NCI-H2029 treated with DMSO at 0.1 percent for 48 hours (cell line): ENCODE results near the gene MBP.

Experiments
- DNase-seq: peaks from one replicate; lab custom pipeline; 2025; lab: John Stamatoyannopoulos, UW

Gene MBP

DNA sequence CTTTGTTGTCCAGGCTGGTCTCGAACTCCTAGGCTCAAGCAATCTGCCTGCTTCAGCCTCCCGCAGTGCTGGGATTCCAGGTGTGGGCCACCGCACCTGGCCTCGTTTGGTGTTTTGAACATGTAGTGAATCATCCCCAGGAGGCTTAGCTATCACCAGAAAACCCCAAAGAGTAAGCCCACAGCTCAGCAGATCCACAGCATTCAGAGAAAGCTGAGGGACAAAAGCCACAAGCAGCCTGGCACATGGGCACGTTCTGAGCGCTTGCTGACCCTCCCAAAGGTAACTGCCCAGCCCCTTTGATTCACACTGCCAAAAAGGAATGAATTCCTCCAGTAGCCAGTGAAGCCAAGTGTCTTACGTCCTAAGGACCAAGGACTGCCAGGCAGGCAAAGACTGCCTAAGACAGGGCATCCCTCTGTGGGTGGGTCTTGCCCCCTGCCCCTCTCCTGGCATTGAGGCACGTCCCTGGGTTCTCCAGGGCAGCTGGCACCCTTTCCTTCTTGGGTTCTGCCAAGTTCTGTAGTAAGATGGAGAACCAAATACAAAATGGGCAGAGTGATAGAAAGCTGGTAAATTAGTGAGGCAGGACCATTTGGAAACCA lies 31.7 kb downstream of the MBP start:
- DNase-seq: no peak

DNA sequence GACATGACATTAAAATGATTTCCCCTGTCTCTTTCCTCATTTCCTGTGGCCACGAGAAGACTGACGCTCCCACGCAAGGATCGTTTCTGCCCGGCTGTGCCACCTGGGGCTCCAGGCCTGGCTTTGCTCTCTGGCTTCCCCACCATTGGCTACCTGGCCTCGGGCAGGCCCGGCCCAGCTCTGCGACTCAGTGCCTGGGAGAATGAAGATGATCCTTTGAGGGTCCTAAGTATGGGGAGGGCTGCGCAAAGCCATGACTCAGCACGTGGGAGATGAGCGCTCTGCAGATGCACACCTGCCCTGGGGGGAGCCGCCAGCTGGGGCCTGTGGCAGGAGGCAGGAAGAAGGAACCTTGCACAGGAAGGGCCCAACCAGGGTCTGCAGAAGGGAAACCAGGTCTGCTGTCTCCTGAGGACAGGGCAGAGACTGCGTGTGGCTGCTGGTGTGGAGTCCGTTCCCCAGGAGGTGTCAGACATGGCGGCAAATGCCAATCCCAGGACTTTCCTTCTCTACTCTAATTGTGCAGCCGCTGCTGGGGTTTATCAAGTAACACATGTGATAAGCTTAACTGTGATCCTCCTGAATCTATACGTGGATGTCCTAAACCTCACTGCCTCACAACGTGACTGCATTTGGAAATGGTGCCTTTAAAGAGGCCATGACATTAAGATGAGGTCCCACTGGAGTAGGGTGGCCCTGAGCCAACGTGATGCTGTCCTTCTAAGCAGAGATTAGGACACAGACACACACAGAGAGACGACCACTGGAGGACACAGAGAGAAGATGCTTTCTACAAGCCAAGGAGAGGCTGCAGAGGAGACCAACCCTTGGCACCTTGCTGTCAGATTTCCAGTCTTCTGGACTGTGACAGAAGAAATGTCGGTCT lies 32.9 kb downstream of the MBP start:
- no peak for DNase-seq

DNA sequence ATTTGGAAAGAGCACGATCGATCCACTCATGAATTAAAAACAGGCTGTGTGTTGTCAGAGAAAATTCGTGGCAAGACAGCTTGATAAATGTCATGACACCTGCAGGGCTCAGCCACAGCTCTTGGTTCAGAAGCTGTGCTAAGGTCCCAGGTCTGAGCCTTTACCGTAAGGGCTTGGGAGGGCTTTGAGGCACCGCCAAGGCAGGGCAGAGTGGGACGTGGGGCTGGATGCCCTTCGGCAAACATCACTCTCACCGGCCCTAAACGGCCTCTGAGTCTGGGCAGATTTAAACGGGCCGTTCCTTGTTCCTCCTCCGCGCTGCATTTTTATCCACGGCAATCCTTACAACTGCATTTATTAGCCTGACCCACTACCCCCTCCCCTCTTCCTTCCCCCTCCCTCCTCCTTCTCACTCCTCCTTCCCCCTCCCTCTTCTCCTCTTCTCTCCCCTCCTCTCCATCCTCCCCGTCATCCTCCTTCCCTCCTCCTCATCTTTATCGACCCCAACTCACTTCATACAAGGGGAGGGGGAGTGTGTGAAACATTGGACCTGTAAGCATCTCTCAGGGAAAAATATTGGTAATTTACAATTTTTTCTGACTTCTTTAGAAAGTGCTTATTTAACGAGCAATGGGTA lies 33.9 kb downstream of the MBP start:
- no peak for DNase-seq

DNA sequence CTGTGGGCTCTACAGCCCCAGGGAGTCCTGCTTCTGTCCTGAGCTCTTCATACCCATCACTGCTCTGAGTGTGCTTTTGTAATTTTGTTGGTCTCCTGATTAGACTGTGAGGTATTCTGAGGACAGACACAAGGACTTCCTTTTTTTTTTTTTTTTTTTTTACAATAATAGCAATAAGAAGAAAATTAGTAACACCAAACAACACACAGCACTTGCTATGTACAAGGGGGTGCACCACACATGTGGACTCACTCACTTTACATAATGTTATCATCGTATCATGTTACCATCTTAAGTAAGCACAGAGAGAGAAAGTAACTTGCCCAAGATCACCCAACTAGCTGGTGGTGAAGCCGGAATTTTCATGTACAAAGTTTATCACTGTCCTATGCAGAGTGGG lies 34.6 kb downstream of the MBP start:
- DNase-seq: no peak

DNA sequence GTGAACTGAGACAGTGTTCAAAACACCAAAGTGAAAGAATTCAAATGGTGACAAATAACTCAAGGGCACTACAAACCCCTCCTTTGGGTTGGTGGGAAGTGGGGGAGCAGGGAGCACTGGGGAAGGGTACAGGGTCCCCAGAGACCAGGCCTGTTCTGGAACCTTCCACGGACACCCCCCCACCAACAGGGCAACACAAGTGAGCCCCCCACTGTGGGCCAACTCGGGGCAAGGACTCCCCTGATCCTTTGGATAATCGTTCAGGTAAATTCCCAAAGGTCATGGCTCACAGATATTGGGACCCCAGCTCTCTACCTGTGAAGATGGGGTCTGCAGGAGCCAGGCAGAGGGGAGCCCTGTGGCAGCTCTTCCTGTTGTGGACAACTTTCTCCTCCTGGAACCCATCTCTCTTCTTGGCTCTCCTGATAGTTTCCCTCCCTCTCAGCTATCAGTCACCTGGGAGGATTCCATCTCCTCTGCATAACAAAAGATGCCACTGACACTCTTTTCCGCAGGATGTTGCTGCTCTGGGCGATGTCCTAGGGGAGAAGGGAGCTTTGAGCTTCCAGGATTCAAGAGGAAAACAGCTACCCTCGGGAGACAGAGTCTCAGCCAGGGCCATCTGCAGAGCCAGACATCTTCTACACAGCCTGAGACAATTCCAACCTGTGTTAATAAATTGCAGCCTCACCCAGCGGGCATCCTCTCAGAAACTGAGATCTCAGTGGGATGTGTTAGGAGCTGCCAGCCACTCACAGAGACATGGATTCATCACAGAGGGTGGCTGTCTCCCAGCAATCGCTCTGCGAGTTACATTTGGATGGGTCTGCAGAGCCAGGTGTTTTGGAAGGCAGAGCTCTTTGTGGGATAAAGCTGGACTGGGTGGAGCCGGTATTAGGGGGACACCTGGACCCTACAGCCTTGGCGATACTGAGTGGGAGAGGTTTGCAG lies 35.4 kb downstream of the MBP start:
- DNase-seq: no peak

DNA sequence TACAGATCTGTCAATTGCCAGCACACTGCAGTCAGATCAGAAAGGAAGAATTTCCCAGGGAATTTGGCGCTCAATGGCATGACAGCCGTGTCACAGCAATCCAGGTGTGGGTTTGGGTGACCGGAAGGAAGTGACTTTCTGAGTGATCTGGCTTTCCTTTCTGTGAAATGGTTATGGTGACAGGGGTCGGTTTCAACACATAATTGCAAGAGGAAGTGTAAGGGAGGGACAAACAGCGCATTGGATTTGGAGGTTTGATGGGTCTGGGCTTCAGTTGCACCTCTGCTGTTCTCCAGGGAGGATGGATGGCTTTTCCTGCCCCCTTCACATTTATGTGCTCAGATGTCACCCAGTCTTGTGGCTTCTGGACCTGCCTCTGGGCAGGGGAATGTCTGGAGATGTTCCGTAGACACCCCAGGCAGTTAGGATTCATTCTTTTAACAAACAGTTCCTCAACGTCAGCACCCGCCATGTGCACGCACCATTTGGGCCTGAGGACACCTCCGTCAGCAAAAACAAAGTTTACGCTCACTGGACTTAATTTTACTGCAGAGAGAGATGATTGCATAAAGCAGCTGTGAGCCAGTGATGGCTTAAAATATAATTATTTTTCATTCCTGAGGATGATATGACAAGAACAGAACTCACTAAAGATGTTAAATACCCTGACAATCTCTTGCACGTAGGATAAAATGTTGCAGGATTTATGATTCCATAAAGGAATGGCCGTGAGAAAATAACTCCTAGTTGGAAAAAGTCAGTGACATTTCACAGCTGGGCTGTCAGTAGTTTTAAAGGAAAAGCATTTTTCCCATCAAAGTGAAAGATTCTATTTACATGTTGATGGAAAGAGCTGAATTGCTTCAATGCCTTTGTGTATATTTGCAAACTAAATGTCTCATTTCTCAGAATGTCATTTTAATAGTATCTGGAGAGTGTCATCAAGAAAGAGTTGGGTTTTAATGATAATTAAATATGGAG lies 36.9 kb downstream of the MBP start:
- DNase-seq: no peak

DNA sequence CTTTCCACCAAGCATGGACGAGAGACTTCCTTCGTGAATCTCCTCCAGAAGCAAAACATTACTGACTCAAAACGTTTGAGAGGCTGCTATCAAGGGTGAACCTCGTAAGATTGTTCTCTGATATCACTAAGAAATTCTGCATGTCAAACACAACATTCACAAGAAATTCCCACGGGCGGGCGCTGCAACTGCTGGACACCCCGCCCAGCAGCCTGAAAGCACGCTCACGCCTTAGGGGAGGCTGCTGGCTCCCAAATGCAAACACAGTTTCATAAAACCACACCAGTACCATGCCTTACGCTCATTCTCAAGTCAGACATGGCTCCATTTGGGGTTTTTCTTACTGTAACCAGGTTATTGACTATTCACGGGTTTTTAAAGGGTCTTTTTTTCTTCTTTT lies 39.0 kb downstream of the MBP start:
- DNase-seq: no peak

DNA sequence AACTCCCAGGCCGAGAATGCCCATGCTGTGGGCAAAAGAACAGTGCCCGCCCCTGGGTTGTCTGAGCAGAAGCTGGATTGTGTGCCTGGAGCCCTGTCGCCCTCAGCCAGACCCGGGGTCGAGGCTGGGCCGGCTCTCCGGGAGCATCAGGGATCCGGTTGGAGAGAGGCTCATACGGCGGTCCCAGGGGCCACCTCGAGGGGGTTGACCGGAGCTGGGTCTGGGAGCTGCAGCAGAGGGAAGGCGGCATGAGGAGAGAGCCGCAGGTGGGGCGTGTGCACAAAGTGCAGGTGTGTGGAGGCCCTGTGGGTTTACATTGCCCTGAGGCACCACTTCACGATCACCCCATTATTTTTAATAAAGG lies 39.5 kb downstream of the MBP start:
- no peak for DNase-seq

DNA sequence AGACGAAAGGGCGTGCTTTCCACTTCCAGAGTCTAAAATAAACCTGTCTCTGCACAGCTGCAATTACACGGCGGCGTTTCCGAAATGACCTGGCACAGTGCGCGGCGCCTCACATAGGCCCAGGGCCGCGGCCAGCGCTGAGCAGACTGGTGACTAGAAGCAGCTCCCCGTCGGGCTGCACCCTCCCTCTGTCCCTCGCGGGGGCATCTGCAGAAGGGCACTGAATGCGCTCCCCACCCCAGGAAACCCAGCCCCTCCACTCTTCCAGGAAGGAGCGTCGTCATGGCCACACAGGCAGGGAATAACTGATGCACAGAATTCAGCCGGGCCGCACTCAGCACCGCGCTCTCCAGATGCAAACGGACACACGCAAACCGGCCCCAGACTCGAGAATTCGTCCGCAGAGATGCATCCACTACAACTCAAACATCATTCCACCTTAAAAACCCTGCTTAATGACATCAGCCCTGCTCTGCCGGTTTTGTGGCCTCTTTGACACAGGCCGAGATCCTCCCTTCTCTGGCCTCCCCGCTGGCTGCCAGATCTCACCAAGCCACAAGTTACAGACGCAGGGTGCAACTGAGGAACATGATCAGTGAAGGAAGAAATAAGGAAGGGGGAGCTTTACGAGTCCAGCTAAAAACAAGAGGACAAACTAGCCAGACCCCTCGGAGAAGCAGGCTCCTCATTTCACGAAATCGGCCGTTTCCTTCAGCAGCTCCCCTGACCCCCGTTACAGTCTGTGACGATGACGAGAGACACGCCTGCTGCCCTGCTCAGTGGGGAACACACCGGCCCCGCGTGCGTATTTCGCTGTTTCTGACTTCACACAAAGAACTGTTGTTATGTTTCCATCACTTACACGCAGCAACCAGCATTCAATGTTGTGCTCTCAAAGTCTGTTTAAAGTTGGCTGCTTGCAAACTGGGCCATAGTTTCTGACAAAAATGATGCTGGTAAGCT lies 40.2 kb downstream of the MBP start:
- DNase-seq: no peak

DNA sequence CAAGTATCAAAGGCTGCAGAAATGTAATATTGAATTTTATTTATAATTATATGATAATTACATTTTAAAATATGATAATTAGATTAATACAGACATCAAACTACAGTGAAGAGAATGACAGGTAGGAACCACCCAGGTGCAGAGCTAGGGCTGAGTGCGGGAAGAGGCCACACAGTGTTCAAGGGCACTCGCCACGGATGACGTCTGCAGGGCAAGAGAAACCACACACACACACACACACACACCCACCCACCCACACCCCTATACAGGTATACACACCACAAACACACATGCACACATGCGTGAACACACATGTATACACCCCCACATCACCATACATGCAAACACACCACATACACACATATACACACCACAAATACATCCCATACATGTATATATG lies 41.2 kb downstream of the MBP start:
- no peak for DNase-seq

DNA sequence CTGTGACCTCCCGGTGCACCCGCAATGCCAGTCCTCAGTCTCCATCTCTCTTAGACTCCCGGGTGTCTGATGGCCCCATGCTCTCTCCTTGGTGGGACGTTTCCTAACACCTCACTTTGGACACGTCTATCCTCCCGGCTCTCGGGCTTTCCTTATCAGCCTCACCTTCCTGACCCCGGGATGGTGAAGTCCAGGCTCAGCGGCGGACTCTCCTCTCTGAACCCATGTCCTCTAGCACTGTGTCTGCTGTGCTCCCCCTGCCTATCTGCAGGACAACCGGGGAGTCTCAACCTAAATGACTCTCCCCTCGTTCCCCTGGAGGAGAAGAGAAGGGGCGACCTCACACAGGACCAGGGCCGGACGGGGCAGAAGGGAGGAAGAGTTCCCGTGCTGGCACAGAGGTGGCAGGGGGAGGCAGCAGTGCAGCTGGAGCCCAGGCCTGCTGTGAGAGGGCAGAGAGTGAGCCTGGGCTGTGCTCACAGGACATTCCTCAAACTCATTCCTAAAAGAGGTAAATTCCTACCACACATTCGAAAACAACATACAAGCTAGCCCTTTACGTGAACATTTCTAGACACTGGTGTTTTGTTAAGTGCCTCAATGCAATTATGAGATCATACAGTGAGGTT lies 41.9 kb downstream of the MBP start:
- DNase-seq: no peak

DNA sequence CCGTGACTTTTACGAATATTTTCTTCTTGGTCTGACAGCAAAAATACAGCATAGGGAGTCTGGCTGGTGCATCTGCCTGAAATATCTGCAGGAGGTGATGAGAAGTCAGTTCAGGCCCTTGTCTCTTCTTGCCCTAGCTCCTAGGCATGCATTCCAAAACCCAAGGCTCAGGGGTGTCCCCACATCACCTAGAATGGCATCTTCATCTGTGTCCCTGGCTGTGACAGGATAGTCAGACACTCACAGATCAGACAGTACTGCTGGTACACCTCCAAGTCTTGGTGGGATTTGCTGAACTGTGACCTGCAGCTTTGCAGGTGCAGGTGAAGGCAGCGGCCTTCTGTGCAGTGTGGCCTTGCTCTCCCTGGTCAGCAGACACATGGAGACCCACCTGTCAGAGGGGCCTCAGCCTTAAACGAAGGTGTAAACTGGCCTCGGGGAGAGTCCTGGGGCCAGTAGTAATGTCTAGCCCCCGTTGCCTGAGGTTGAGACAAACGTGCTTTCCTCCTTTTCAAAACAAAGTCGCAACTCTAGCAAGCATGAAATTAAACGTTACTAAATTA lies 42.8 kb downstream of the MBP start:
- no peak for DNase-seq

DNA sequence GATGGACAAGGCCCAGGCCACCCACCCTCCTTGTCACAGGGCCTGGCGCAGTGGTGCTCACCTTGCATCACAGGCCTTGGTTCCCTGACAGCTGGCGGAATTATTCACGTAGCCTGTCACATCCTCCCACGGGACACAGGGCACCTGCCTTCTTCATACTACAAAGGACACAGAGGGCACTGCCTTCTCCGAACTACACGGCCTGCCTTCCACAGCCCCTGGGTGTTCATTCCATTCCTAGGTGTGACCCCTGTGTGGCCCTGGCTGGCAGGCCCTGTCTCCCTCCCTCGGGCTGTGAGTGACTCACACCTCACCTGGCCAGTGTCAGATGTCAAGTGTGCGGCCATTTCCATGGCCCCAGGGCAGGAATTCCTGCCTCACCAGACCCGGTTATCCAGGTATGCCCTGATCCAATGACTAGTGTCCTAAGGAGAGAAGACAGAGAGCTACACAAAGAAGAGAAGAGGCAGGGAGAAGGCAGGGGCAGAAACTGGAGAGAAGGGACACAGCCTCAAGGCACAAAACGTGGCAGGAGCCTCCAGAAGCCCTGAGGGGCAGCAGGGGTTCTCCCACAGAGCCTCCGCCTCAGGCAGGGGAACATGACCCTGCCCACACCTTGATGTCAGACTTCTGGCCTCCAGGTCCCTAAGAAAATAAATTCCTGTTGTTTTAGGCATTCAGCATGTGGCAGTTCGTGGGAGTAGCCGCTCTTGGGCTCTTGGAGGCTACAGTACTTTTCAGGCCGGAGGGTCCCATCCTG lies 43.4 kb downstream of the MBP start:
- DNase-seq: no peak

DNA sequence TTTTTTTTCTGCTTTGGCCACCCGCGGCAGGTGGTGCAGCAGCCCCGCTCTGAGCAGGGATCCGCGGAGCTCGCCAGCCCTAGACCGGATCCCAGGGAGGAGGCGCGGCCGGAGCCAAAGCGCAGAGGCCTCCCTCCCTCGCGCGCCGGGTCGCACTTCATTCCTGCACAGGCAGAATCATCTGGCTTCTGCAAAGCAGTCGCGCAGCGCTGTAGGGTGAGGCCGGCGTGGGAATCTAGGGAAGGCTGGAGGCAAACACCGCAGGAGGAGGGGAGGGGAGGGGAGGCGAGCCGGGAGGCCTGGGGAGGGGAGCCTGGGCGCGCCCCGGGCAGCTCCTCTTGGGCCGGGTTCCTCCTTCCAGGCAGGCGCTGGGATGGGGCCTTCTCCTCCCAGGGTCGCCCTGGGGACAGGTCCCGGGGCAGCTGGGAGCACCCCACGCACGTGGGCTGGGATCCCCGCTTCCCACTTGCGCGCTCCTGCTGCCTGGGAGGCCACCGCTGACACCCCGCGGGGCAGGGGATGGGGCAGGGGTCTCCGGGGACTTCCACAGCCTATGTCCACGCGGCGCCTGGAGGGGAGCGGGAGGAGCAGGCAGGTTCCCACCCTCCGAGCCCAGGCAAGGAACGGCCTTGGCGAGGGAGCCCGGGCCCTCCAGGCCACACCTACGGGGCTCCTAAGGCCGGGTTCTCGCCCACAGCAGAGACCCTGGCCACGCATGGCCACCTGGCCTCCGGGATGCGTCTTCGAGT lies 45.0 kb downstream of the MBP start:
- no peak for DNase-seq

DNA sequence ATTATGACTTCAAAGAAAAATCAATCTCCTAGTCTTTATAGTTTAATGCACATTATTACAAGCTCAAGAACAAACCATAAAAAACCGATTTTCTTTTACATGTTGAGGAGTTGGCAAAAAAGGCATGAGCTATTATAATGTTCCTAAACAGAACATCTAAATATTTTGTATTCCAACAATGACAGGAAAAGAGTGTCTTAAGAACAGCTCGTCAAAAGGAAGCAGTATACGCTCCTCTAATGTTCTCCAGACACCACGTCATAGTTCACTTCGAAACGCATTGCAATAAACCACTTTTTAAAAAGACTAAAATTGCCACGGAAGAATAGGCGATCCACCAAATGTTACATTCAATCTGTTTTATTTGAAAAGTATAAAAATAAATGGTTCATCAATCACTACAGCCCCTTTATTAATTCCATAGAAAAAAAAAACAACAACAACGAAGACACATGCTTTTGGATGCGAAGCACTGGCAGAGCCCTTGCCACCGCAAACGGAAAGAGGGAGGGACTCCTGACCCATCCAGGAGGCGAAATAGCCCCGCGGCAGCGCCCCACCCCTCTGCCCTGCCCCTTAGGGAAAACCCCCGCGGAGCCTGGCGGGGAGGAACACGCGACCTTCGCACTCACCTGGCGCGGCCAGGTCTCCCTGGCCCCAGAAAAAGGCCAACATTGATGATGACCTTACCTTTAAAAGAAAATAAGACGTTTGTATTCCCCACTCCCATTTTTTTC lies 45.8 kb downstream of the MBP start:
- DNase-seq: no peak

DNA sequence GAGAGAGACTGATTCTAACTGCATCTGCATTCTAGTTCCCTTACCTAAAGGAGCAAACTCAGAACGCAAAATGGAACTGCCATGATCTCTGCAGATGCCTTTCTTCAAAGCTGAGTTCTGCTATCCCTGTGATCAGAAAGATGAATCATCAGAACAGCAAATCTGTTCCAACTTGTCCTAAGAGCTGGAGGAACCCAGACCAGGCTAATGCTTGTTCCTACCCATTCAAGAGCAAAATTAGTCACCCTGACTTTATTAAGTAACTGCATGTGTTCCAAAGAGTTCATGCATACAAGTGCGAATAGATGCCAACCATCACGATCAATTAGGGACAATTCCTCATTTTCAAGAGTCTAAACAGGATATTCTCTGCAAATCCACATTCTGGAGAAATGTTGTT lies 46.5 kb downstream of the MBP start:
- no peak for DNase-seq

DNA sequence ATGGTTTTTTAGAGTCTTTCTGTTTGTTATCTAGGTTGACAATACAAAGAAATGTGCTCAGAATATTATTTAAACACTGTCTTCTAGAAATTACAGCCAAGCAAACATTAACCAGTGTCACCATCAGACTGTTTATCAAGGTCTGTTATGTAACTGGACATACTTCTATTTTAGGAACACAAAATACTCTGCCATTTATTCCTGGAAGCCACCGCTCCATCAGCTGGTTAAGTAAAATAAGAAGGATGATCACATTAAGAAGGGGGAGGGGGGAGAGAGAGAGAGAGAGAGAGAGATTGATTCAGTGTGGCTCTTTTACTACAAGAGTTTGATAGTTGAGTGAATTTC lies 47.9 kb downstream of the MBP start:
- DNase-seq: peak; percentile 17
